Airway epithelial cell (primary cell): Measurements from ENCODE around the gene KRTAP17-1. TPM values are rescaled to one million over a fixed set of nuclear protein-coding genes. Genes with fewer than 3 reads are reported as not detected.

Source experiments
- total RNA-seq: library from RNA; depleted of rRNA; stranded (reverse); fragments of >200 nt; gene quantifications from 2 replicates; pipeline ENCODE4 v1.2.3, GENCODE V29; 2015

KRTAP17-1 gene
- not detected in 2 replicates for total RNA-seq

GRCh38 chr17:41315204-41315794, at the start of gene KRTAP17-1:
TSS of gene KRTAP17-1 (minus strand) at chr17:41315710. CDS start at chr17:41315650, 60 bp downstream.

GRCh38 chr17:41350381-41350878, 34.9 kb upstream of the KRTAP17-1 start, which contains the start of gene KRT33A:
TSS of gene KRT33A (minus strand) at chr17:41350828. CDS start at chr17:41350767, 61 bp downstream.

GRCh38 chr17:41308918-41309359, 6.6 kb downstream of the KRTAP17-1 start, which contains the start of gene KRTAP16-1:
TSS of gene KRTAP16-1 (minus strand) at chr17:41309309. CDS start at chr17:41309253, 56 bp downstream.

GRCh38 chr17:41301916-41302901, 13.3 kb downstream of the KRTAP17-1 start, which contains the start of gene KRTAP29-1:
TSS of gene KRTAP29-1 (minus strand) at chr17:41302851. CDS start at chr17:41302851, 0 bp downstream.

GRCh38 chr17:41275648-41276190, 39.8 kb downstream of the KRTAP17-1 start, which contains the start of gene KRTAP9-7:
TSS of gene KRTAP9-7 (plus strand) at chr17:41275698. CDS start at chr17:41275698, 0 bp downstream.

GRCh38 chr17:41265078-41265477, 50.4 kb downstream of the KRTAP17-1 start, which contains the start of gene KRTAP9-6:
TSS of gene KRTAP9-6 (plus strand) at chr17:41265378. CDS start at chr17:41265378, 0 bp downstream.

Other genes with a start within 250 kb of the KRTAP17-1 start
- not detected in 2 replicates for gene KRTAP2-4, start 249.8 kb downstream of the KRTAP17-1 start, total RNA-seq
- not detected in 2 replicates for gene KRTAP4-7, start 231.6 kb downstream of the KRTAP17-1 start, total RNA-seq
- gene KRTAP4-8, start 217.6 kb downstream of the KRTAP17-1 start, total RNA-seq, result not detected in 2 replicates
- not detected in 2 replicates for gene KRTAP4-16, start 213.5 kb downstream of the KRTAP17-1 start, total RNA-seq
- gene KRTAP4-9, start 210.3 kb downstream of the KRTAP17-1 start, total RNA-seq, result not detected in 2 replicates
- not detected in 2 replicates for gene KRTAP4-11, start 197.3 kb downstream of the KRTAP17-1 start, total RNA-seq
- not detected in 2 replicates for gene KRTAP4-12, start 191.5 kb downstream of the KRTAP17-1 start, total RNA-seq
- gene KRTAP4-6, start 175.2 kb downstream of the KRTAP17-1 start, total RNA-seq, result not detected in 2 replicates
- not detected in 2 replicates for gene KRTAP4-5, start 165.9 kb downstream of the KRTAP17-1 start, total RNA-seq
- not detected in 2 replicates for gene KRTAP4-4, start 155.0 kb downstream of the KRTAP17-1 start, total RNA-seq
- not detected in 2 replicates for gene KRTAP4-3, start 147.5 kb downstream of the KRTAP17-1 start, total RNA-seq
- not detected in 2 replicates for gene KRTAP4-2, start 137.5 kb downstream of the KRTAP17-1 start, total RNA-seq
- gene KRTAP4-1, start 130.8 kb downstream of the KRTAP17-1 start, total RNA-seq, result not detected in 2 replicates
- gene KRTAP9-1, start 125.8 kb downstream of the KRTAP17-1 start, total RNA-seq, result not detected in 2 replicates
- gene KRTAP9-2, start 89.1 kb downstream of the KRTAP17-1 start, total RNA-seq, result not detected in 2 replicates
- gene KRTAP9-3, start 83.3 kb downstream of the KRTAP17-1 start, total RNA-seq, result not detected in 2 replicates
- not detected in 2 replicates for gene KRTAP9-8, start 77.7 kb downstream of the KRTAP17-1 start, total RNA-seq
- gene KRTAP9-4, start 66.0 kb downstream of the KRTAP17-1 start, total RNA-seq, result not detected in 2 replicates
- gene KRTAP9-9, start 60.3 kb downstream of the KRTAP17-1 start, total RNA-seq, result not detected in 2 replicates
- gene KRTAP9-6, start 50.3 kb downstream of the KRTAP17-1 start, total RNA-seq, result not detected in 2 replicates
- not detected in 2 replicates for gene KRTAP9-7, start 40.0 kb downstream of the KRTAP17-1 start, total RNA-seq
- not detected in 2 replicates for gene KRTAP29-1, start 12.9 kb downstream of the KRTAP17-1 start, total RNA-seq
- not detected in 2 replicates for gene KRTAP16-1, start 6.4 kb downstream of the KRTAP17-1 start, total RNA-seq
- 0.35 TPM in 1 of 2 replicates, not detected in the other for gene KRT33A, start 35.1 kb upstream of the KRTAP17-1 start, total RNA-seq
- not detected in 2 replicates for gene KRT33B, start 54.1 kb upstream of the KRTAP17-1 start, total RNA-seq
- 0.35 TPM in 1 of 2 replicates, not detected in the other for gene KRT34, start 66.6 kb upstream of the KRTAP17-1 start, total RNA-seq
- 0.05 and 0.28 TPM in 2 replicates for gene KRT31, start 81.9 kb upstream of the KRTAP17-1 start, total RNA-seq
- gene KRT37, start 108.9 kb upstream of the KRTAP17-1 start, total RNA-seq, result not detected in 2 replicates
- gene KRT38, start 125.3 kb upstream of the KRTAP17-1 start, total RNA-seq, result not detected in 2 replicates
- gene KRT32, start 151.7 kb upstream of the KRTAP17-1 start, total RNA-seq, result 0.21 TPM in 1 of 2 replicates, not detected in the other
- gene KRT35, start 165.4 kb upstream of the KRTAP17-1 start, total RNA-seq, result not detected in 2 replicates
- gene KRT36, start 174.2 kb upstream of the KRTAP17-1 start, total RNA-seq, result not detected in 2 replicates
- 591 and 752 TPM in 2 replicates for gene KRT13, start 189.9 kb upstream of the KRTAP17-1 start, total RNA-seq
- 292 and 317 TPM in 2 replicates for gene KRT15, start 203.2 kb upstream of the KRTAP17-1 start, total RNA-seq
- 4,405 and 5,932 TPM in 2 replicates for gene KRT19, start 212.6 kb upstream of the KRTAP17-1 start, total RNA-seq